ENCODE results near the gene SPATA24.

DNA sequence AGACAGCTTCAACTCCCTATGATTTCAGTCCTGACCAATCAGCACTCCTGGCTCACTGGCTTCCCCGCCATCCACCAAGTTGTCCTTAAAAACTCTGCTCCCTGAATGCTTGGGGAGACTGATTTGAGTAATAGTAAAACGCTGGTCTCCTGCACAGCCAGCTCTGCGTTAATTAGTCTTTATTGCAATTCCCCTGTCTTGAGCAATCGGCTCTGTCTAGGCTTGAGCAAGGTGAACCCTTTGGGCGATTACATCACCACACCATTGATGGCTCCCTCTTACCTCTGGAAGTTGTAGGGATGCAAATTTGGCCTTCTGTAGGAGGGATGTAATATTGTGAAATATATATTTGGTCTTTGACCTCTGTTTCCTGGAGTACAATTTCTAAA is 17.8 kb downstream of the SPATA24 start:
- TF ChIP-seq, protein P1, sequence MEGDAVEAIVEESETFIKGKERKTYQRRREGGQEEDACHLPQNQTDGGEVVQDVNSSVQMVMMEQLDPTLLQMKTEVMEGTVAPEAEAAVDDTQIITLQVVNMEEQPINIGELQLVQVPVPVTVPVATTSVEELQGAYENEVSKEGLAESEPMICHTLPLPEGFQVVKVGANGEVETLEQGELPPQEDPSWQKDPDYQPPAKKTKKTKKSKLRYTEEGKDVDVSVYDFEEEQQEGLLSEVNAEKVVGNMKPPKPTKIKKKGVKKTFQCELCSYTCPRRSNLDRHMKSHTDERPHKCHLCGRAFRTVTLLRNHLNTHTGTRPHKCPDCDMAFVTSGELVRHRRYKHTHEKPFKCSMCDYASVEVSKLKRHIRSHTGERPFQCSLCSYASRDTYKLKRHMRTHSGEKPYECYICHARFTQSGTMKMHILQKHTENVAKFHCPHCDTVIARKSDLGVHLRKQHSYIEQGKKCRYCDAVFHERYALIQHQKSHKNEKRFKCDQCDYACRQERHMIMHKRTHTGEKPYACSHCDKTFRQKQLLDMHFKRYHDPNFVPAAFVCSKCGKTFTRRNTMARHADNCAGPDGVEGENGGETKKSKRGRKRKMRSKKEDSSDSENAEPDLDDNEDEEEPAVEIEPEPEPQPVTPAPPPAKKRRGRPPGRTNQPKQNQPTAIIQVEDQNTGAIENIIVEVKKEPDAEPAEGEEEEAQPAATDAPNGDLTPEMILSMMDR (IDR thresholded peaks at IDR 0.05): no peak
- no peak for TF ChIP-seq POLR2A (IDR thresholded peaks at IDR 0.05)
